Large intestine (tissue), 3 donors: ENCODE measurements around the gene PDPN. TPM values are rescaled to one million over a fixed set of nuclear protein-coding genes. Genes with fewer than 3 reads are reported as not detected.

Experiments used
- DNase-seq, 2 donors: peaks; one replicate each; pipeline versions ENCODE4 v3.0.0 to v3.0.0-alpha.2; 2013
- H3K27ac ChIP-seq: one replicate; pipeline ENCODE4 v1.5.1; 2013; ENCODE audit warnings: low read length
- H3K27me3 ChIP-seq: 2 replicates; pipeline ENCODE4 v1.6.1; 2013; ENCODE audit warnings: low read length; ENCODE audit not compliant: control insufficient read depth, insufficient read depth
- H3K36me3 ChIP-seq: 2 replicates; pipeline ENCODE4 v1.6.1; 2013; ENCODE audit warnings: low read length; ENCODE audit not compliant: control insufficient read depth, insufficient read depth
- H3K4me1 ChIP-seq: one replicate; pipeline ENCODE4 v1.6.1; 2013; ENCODE audit warnings: low read length; ENCODE audit not compliant: control insufficient read depth, insufficient read depth
- H3K4me3 ChIP-seq: one replicate; pipeline ENCODE4 v1.5.1; 2013; ENCODE audit warnings: low read length
- H3K9me3 ChIP-seq: one replicate; pipeline ENCODE4 v1.6.1; 2013; ENCODE audit warnings: mild to moderate bottlenecking, low read depth, low read length, moderate library complexity; ENCODE audit not compliant: control insufficient read depth
- WGBS: methylation state at CpG from one replicate; pipeline ENCODE4 v1.1.5; 2013; ENCODE audit warnings: low lambda C conversion rate; ENCODE audit not compliant: insufficient coverage; 5-methylcytosine and 5-hydroxymethylcytosine counted together
- polyA plus RNA-seq: library from polyadenylated mRNA; unstranded; fragments of 120-200 nt; gene quantifications from one replicate; pipeline ENCODE4 v1.2.1, GENCODE V29; 2013

PDPN gene
- polyA plus RNA-seq, 1 donor = 11.9 TPM

GRCh38 chr1:13570924-13571323 is 12.7 kb upstream of the PDPN start:
- Histone ChIP-seq H3K27ac (no peak overlapping the region), H3K36me3 (no peaks in the 10 kb centered on the region), H3K4me1 (no peaks in the 10 kb centered on the region), H3K27me3 (peaks cover 3% of the 10 kb centered on the region), H3K9me3 (no peaks in the 10 kb centered on the region), H3K4me3 (no peak overlapping the region)
- DNase-seq = no peak
- WGBS = no CpG with 5 or more reads among the region's 5 CpGs

GRCh38 chr1:13573586-13573985 is 10.0 kb upstream of the PDPN start:
- Histone ChIP-seq H3K27ac (no peak overlapping the region), H3K4me1 (no peaks in the 10 kb centered on the region), H3K27me3 (peaks cover 3% of the 10 kb centered on the region), H3K36me3 (no peaks in the 10 kb centered on the region), H3K9me3 (no peaks in the 10 kb centered on the region), H3K4me3 (no peak overlapping the region)
- DNase-seq = no peak
- 60% methylated on average over 1 of the region's 4 CpGs for whole genome bisulfite sequencing

- no peaks in the 10 kb centered on the region for H3K9me3 ChIP-seq
- no peaks in the 10 kb centered on the region for H3K4me1 ChIP-seq
- no peak overlapping the region for H3K4me3 ChIP-seq
- no CpG with 5 or more reads among the region's 11 CpGs for WGBS
- H3K36me3 ChIP-seq = no peaks in the 10 kb centered on the region
- peaks cover 16% of the 10 kb centered on the region for H3K27me3 ChIP-seq
- H3K27ac ChIP-seq = no peak overlapping the region
- DNase-seq = no peak
Measured at GRCh38 chr1:13576926-13577325, 6.7 kb upstream of the PDPN start.

- no CpG with 5 or more reads among the region's 8 CpGs for WGBS
- Histone ChIP-seq H3K27ac (no peak overlapping the region), H3K4me3 (no peak overlapping the region), H3K9me3 (no peaks in the 10 kb centered on the region), H3K4me1 (no peaks in the 10 kb centered on the region), H3K36me3 (no peaks in the 10 kb centered on the region), H3K27me3 (peaks cover 25% of the 10 kb centered on the region)
- no peak for DNase-seq
Measured at GRCh38 chr1:13577846-13578245, 5.8 kb upstream of the PDPN start.

GRCh38 chr1:13581446-13581845 is 2.2 kb upstream of the PDPN start:
- Histone ChIP-seq H3K27me3 (peaks cover 61% of the 10 kb centered on the region), H3K9me3 (peaks cover 6% of the 10 kb centered on the region), H3K4me1 (no peaks in the 10 kb centered on the region), H3K36me3 (no peaks in the 10 kb centered on the region), H3K27ac (no peak overlapping the region), H3K4me3 (no peak overlapping the region)
- 90% methylated on average over 2 of the region's 5 CpGs for WGBS
- no peak for DNase-seq

GRCh38 chr1:13582713-13583443 is 754 bp upstream of the PDPN start:
- peaks cover 6% of the 10 kb centered on the region for H3K9me3 ChIP-seq
- peaks cover 65% of the 10 kb centered on the region for H3K27me3 ChIP-seq
- no peaks in the 10 kb centered on the region for H3K36me3 ChIP-seq
- DNase-seq = no peak
- H3K27ac ChIP-seq = no peak overlapping the region
- H3K4me1 ChIP-seq = no peaks in the 10 kb centered on the region
- H3K4me3 ChIP-seq = no peak overlapping the region
- 67% methylated on average over 2 of the region's 27 CpGs for WGBS

GRCh38 chr1:13583966-13584791 is 547 bp downstream of the PDPN start:
- H3K27me3 ChIP-seq = peaks cover 65% of the 10 kb centered on the region
- DNase-seq = peak in 1 of 2 donors; percentile 14
- no peaks in the 10 kb centered on the region for H3K4me1 ChIP-seq
- peak overlapping the region; percentile 35 for H3K4me3 ChIP-seq
- H3K9me3 ChIP-seq = peaks cover 6% of the 10 kb centered on the region
- H3K36me3 ChIP-seq = no peaks in the 10 kb centered on the region
- WGBS = no CpG with 5 or more reads among the region's 47 CpGs
- peak overlapping the region; percentile 35 for H3K27ac ChIP-seq

GRCh38 chr1:13584876-13585611 is 1.4 kb downstream of the PDPN start:
- Histone ChIP-seq H3K27me3 (peaks cover 65% of the 10 kb centered on the region), H3K4me3 (no peak overlapping the region), H3K9me3 (peaks cover 6% of the 10 kb centered on the region), H3K36me3 (no peaks in the 10 kb centered on the region), H3K4me1 (no peaks in the 10 kb centered on the region), H3K27ac (no peak overlapping the region)
- no CpG with 5 or more reads among the region's 11 CpGs for WGBS
- no peak for DNase-seq

- 60% methylated on average over 1 of the region's 9 CpGs for WGBS
- Histone ChIP-seq H3K27ac (no peak overlapping the region), H3K4me3 (no peak overlapping the region)
Measured at GRCh38 chr1:13585612-13585991, 2.0 kb downstream of the PDPN start.

GRCh38 chr1:13586001-13586400 is 2.4 kb downstream of the PDPN start:
- WGBS = no CpG with 5 or more reads among the region's 7 CpGs
- H3K27ac ChIP-seq = no peak overlapping the region
- peaks cover 59% of the 10 kb centered on the region for H3K27me3 ChIP-seq
- DNase-seq = no peak
- H3K4me3 ChIP-seq = no peak overlapping the region
- H3K36me3 ChIP-seq = no peaks in the 10 kb centered on the region
- H3K9me3 ChIP-seq = peaks cover 6% of the 10 kb centered on the region
- H3K4me1 ChIP-seq = no peaks in the 10 kb centered on the region

More at GRCh38 chr1:13585612-13585991, 2.0 kb downstream of the PDPN start:
- H3K4me1 ChIP-seq = no peaks in the 10 kb centered on the region
- no peak for DNase-seq
- H3K36me3 ChIP-seq = no peaks in the 10 kb centered on the region
- H3K27me3 ChIP-seq = peaks cover 60% of the 10 kb centered on the region
- peaks cover 6% of the 10 kb centered on the region for H3K9me3 ChIP-seq
